Epidermal melanocyte (primary cell): ENCODE measurements around the gene UGT2B7.
"Not testable (repeated sequence)": the region's sequence is repeated elsewhere in the genome, so short reads cannot be mapped to it uniquely, and the experiment has no call there.

ENCODE experiments used
- DNase-seq: peaks from one replicate; pipeline ENCODE4 v3.0.0; 2011; ENCODE audit warnings: low spot score; ENCODE audit not compliant: insufficient read length

Gene UGT2B7

GRCh38 chr4:69088473-69088872, 7.8 kb upstream of the UGT2B7 start:
- no peak for DNase-seq

- DNase-seq, result no peak
These were observed 6.9 kb upstream of the UGT2B7 start for GRCh38 chr4:69089388-69089787.

GRCh38 chr4:69092190-69092589, 4.1 kb upstream of the UGT2B7 start:
- no peak for DNase-seq

GRCh38 chr4:69092980-69093568, 3.2 kb upstream of the UGT2B7 start:
- no peak for DNase-seq

- no peak for DNase-seq
These were observed 2.6 kb upstream of the UGT2B7 start for GRCh38 chr4:69093681-69094080.

GRCh38 chr4:69095301-69095731, 958 bp upstream of the UGT2B7 start:
- no peak for DNase-seq

- no peak for DNase-seq
These were observed 536 bp downstream of the UGT2B7 start for GRCh38 chr4:69096810-69097209.

GRCh38 chr4:69098470-69098869, 2.2 kb downstream of the UGT2B7 start:
- DNase-seq, result no peak

GRCh38 chr4:69099910-69100309, 3.6 kb downstream of the UGT2B7 start:
- DNase-seq, result no peak

GRCh38 chr4:69102668-69103067, 6.4 kb downstream of the UGT2B7 start:
- DNase-seq, result not testable (repeated sequence)

GRCh38 chr4:69104719-69105275, 8.5 kb downstream of the UGT2B7 start:
- DNase-seq, result no peak

- DNase-seq, result not testable (repeated sequence)
These were observed 19.0 kb downstream of the UGT2B7 start for GRCh38 chr4:69115151-69115850.

GRCh38 chr4:69115851-69116213, 19.6 kb downstream of the UGT2B7 start:
- no peak for DNase-seq

- no peak for DNase-seq
These were observed 20.5 kb downstream of the UGT2B7 start for GRCh38 chr4:69116645-69117321.

- DNase-seq, result no peak
These were observed 24.6 kb downstream of the UGT2B7 start for GRCh38 chr4:69120870-69121269.

GRCh38 chr4:69122476-69122875, 26.2 kb downstream of the UGT2B7 start:
- no peak for DNase-seq

GRCh38 chr4:69124941-69125340, 28.7 kb downstream of the UGT2B7 start:
- no peak for DNase-seq

- DNase-seq, result no peak
These were observed 29.8 kb downstream of the UGT2B7 start for GRCh38 chr4:69126024-69126423.

- no peak for DNase-seq
These were observed 37.7 kb downstream of the UGT2B7 start for GRCh38 chr4:69133993-69134392.

- DNase-seq, result no peak
These were observed 38.2 kb downstream of the UGT2B7 start for GRCh38 chr4:69134471-69134870.

- DNase-seq, result no peak
These were observed 45.0 kb downstream of the UGT2B7 start for GRCh38 chr4:69141320-69141719.

- no peak for DNase-seq
These were observed 51.1 kb downstream of the UGT2B7 start for GRCh38 chr4:69147334-69147733.
